GM23338 (cell line): ENCODE results near the gene MBNL1. TPM values are rescaled to one million over a fixed set of nuclear protein-coding genes. Genes with fewer than 3 reads are reported as not detected.

Experiments
- ATAC-seq: fragments of 200-7000 bp; cut with Tn5 transposase; 3 replicates; pipeline ENCODE4 v1.9.1; 2020
- DNase-seq: peaks from one replicate; pipeline ENCODE4 v3.0.0-alpha.2; 2015; ENCODE audit warnings: low spot score
- H2AFZ ChIP-seq: fragments of 200-600 bp; sonication (generic); 2 replicates; pipeline ENCODE4 v1.8.0; 2016; ENCODE audit warnings: antibody characterized with exemption, mild to moderate bottlenecking, moderate library complexity
- H3F3A ChIP-seq: fragments of 200-600 bp; sonication (generic); replicated peaks from 2 replicates; pipeline ENCODE4 v1.8.0; 2017; ENCODE audit warnings: antibody characterized with exemption, mixed run types, low read depth
- H3K27ac ChIP-seq: fragments of 200-600 bp; sonication (generic); 2 replicates; pipeline ENCODE4 v1.6.1; 2016; ENCODE audit warnings: low read depth
- H3K27me3 ChIP-seq: fragments of 200-600 bp; sonication (generic); 2 replicates; pipeline ENCODE4 v1.8.0; 2016; ENCODE audit warnings: mild to moderate bottlenecking, mixed run types, moderate library complexity; ENCODE audit not compliant: insufficient read depth
- H3K36me3 ChIP-seq: fragments of 200-600 bp; sonication (generic); 2 replicates; pipeline ENCODE4 v1.8.0; 2016; ENCODE audit warnings: mild to moderate bottlenecking; ENCODE audit not compliant: insufficient read depth
- H3K4me1 ChIP-seq: fragments of 200-600 bp; sonication (generic); 2 replicates; pipeline ENCODE4 v1.8.0; 2016; ENCODE audit warnings: mild to moderate bottlenecking, moderate library complexity; ENCODE audit not compliant: insufficient read depth
- H3K4me2 ChIP-seq: fragments of 200-600 bp; sonication (generic); 2 replicates; pipeline ENCODE4 v1.7.1; 2017; ENCODE audit warnings: mixed run types
- H3K4me3 ChIP-seq: fragments of 200-600 bp; sonication (generic); 2 replicates; pipeline ENCODE4 v1.6.1; 2016; ENCODE audit warnings: mixed run types
- H3K79me2 ChIP-seq: fragments of 200-600 bp; sonication (generic); replicated peaks from 2 replicates; pipeline ENCODE4 v1.8.0; 2017; ENCODE audit warnings: mild to moderate bottlenecking; ENCODE audit not compliant: insufficient read depth
- H3K9me2 ChIP-seq: fragments of 200-600 bp; sonication (generic); 2 replicates; pipeline ENCODE4 v1.8.0; 2017; ENCODE audit not compliant: insufficient read depth
- H4K20me1 ChIP-seq: fragments of 200-600 bp; sonication (generic); replicated peaks from 2 replicates; pipeline ENCODE4 v1.8.0; 2017; ENCODE audit warnings: mild to moderate bottlenecking; ENCODE audit not compliant: insufficient read depth
- H3K27ac Mint-ChIP-seq: 2 replicates; pipeline ENCODE4 v1.8.0; 2020; ENCODE audit warnings: inconsistent platforms, mild to moderate bottlenecking, moderate library complexity, mixed read lengths
- H3K27me3 Mint-ChIP-seq: 3 replicates; pipeline ENCODE4 v1.8.0; 2022; ENCODE audit warnings: low read depth, mild to moderate bottlenecking, moderate library complexity, mixed read lengths, inconsistent platforms; ENCODE audit not compliant: insufficient read depth, poor library complexity
- H3K36me3 Mint-ChIP-seq: 3 replicates; pipeline ENCODE4 v1.8.0; 2021; ENCODE audit warnings: low read depth, mild to moderate bottlenecking, inconsistent platforms, moderate library complexity, mixed read lengths
- H3K4me1 Mint-ChIP-seq: 3 replicates; pipeline ENCODE4 v1.8.0; 2020; ENCODE audit warnings: mild to moderate bottlenecking, inconsistent platforms, mixed read lengths
- H3K4me3 Mint-ChIP-seq: 3 replicates; pipeline ENCODE4 v1.8.0; 2021; ENCODE audit warnings: moderate library complexity, mild to moderate bottlenecking, inconsistent platforms, mixed read lengths
- H3K9me3 Mint-ChIP-seq: 3 replicates; pipeline ENCODE4 v1.8.0; 2020; ENCODE audit warnings: moderate library complexity, mild to moderate bottlenecking, inconsistent platforms, mixed read lengths
- CREB1 ChIP-seq: fragments of 250-450 bp; sonication (Bioruptor Pico); IDR thresholded peaks from 2 replicates; pipeline ENCODE4 v1.5.0; 2020; ENCODE audit warnings: low read depth, mild to moderate bottlenecking, moderate library complexity
- EZH2 ChIP-seq: fragments of 200-600 bp; sonication (generic); IDR thresholded peaks from one replicate; pipeline ENCODE4 v1.8.0; 2017; ENCODE audit warnings: antibody characterized with exemption, mild to moderate bottlenecking, low read depth; ENCODE audit not compliant: unreplicated experiment
- EZH2phosphoT487 ChIP-seq: fragments of 200-600 bp; sonication (generic); IDR thresholded peaks from one replicate; pipeline ENCODE4 v1.8.1; 2018; ENCODE audit warnings: antibody characterized with exemption; ENCODE audit not compliant: unreplicated experiment
- JUNB ChIP-seq: IDR thresholded peaks from one replicate; pipeline ENCODE4 v1.6.1; 2016; ENCODE audit warnings: antibody characterized with exemption; ENCODE audit not compliant: unreplicated experiment
- NANOG ChIP-seq: IDR thresholded peaks from 2 replicates; pipeline ENCODE4 v1.6.1; 2016; ENCODE audit warnings: antibody characterized with exemption, borderline replicate concordance
- POLR2AphosphoS5 ChIP-seq: IDR thresholded peaks from 2 replicates; pipeline ENCODE4 v1.6.1; 2016; ENCODE audit warnings: antibody characterized with exemption, low read depth
- STAT1 ChIP-seq: IDR thresholded peaks from one replicate; pipeline ENCODE4 v1.6.1; 2016; ENCODE audit warnings: antibody characterized with exemption; ENCODE audit not compliant: unreplicated experiment
- ZNF114 ChIP-seq: fragments of 250-450 bp; sonication (Bioruptor Pico); IDR thresholded peaks from 2 replicates; pipeline ENCODE4 v1.5.0; 2020; ENCODE audit warnings: mild to moderate bottlenecking, moderate library complexity
- ZNF331 ChIP-seq: fragments of 250-450 bp; sonication (Bioruptor Pico); IDR thresholded peaks from 2 replicates; pipeline ENCODE4 v1.5.0; 2020; ENCODE audit warnings: low read depth, mild to moderate bottlenecking, moderate library complexity
- polyA plus RNA-seq: library from polyadenylated mRNA; unstranded; fragments of >200 nt; fragmentation: Nextera tagmentation; extraction: Ambion mirVana; gene quantifications from 2 replicates; pipeline ENCODE4 v1.2.1, GENCODE V29; 2016
- total RNA-seq: library from RNA; depleted of rRNA; stranded (reverse); fragments of >200 nt; shearing (Covaris generic); gene quantifications from 2 replicates; pipeline ENCODE4 v1.2.3, GENCODE V29; 2014
- TF ChIP-seq, protein P1 (sequence below): fragments of 250-450 bp; sonication (Bioruptor Pico); IDR thresholded peaks from 2 replicates; pipeline ENCODE4 v1.5.0; 2020; ENCODE audit warnings: mild to moderate bottlenecking, moderate library complexity
- TF ChIP-seq, protein P2 (sequence below): IDR thresholded peaks from 2 replicates; pipeline ENCODE4 v1.6.1; 2016; ENCODE audit warnings: antibody characterized with exemption
- TF ChIP-seq, protein P3 (sequence below), 2 experiments: fragments of 200-600 bp in 1 of 2; sonication (generic) in 1 of 2; conservative IDR thresholded peaks; 2 replicates each; pipeline versions ENCODE4 v1.5.1 to v1.6.1; 2016 to 2017; ENCODE audit warnings: antibody characterized with exemption in 2 of 2, low read depth in 2 of 2, mild to moderate bottlenecking in 2 of 2, moderate library complexity in 1 of 2
- TF ChIP-seq, protein P4 (sequence below): IDR thresholded peaks from one replicate; pipeline ENCODE4 v1.6.1; 2018; ENCODE audit warnings: antibody characterized with exemption; ENCODE audit not compliant: unreplicated experiment

MBNL1 gene
- total and polyA plus RNA-seq, 2 experiments from 2014 or later = 9.4 to 23.2 TPM

DNA sequence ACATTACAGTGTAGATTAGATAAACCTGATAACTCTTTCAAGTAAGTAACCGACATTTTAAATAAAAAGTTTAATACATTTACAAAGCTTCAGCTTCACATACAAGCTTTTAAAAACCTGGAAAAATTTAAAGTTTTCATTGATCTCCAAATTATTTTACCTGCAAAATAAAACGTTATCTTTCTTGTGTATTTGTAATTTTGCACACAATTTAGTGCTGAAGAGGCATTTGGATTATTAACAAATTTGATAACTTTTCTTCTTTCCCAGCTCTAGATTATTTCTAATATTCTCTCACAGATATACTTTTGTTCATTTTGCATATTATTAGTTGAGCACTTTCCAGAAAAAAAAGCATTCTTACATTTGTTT lies 24.2 kb upstream of the MBNL1 start:
- DNase-seq (no peak), ATAC-seq (no peak)
- no peaks in the 10 kb centered on the region for H3K27me3 ChIP-seq
- no peaks in the 10 kb centered on the region; the same call in 1 of the 2 replicates for H3K9me2 ChIP-seq
- H2AFZ ChIP-seq = no peak overlapping the region
- H3K79me2 ChIP-seq = no peaks in the 10 kb centered on the region
- H3K4me1 ChIP-seq = no peaks in the 10 kb centered on the region
- no peak overlapping the region for H3K27ac Mint-ChIP-seq
- H4K20me1 ChIP-seq = no peaks in the 10 kb centered on the region
- H3K4me3 ChIP-seq = no peak overlapping the region
- H3K4me3 Mint-ChIP-seq = no peak overlapping the region
- TF ChIP-seq, protein P1, sequence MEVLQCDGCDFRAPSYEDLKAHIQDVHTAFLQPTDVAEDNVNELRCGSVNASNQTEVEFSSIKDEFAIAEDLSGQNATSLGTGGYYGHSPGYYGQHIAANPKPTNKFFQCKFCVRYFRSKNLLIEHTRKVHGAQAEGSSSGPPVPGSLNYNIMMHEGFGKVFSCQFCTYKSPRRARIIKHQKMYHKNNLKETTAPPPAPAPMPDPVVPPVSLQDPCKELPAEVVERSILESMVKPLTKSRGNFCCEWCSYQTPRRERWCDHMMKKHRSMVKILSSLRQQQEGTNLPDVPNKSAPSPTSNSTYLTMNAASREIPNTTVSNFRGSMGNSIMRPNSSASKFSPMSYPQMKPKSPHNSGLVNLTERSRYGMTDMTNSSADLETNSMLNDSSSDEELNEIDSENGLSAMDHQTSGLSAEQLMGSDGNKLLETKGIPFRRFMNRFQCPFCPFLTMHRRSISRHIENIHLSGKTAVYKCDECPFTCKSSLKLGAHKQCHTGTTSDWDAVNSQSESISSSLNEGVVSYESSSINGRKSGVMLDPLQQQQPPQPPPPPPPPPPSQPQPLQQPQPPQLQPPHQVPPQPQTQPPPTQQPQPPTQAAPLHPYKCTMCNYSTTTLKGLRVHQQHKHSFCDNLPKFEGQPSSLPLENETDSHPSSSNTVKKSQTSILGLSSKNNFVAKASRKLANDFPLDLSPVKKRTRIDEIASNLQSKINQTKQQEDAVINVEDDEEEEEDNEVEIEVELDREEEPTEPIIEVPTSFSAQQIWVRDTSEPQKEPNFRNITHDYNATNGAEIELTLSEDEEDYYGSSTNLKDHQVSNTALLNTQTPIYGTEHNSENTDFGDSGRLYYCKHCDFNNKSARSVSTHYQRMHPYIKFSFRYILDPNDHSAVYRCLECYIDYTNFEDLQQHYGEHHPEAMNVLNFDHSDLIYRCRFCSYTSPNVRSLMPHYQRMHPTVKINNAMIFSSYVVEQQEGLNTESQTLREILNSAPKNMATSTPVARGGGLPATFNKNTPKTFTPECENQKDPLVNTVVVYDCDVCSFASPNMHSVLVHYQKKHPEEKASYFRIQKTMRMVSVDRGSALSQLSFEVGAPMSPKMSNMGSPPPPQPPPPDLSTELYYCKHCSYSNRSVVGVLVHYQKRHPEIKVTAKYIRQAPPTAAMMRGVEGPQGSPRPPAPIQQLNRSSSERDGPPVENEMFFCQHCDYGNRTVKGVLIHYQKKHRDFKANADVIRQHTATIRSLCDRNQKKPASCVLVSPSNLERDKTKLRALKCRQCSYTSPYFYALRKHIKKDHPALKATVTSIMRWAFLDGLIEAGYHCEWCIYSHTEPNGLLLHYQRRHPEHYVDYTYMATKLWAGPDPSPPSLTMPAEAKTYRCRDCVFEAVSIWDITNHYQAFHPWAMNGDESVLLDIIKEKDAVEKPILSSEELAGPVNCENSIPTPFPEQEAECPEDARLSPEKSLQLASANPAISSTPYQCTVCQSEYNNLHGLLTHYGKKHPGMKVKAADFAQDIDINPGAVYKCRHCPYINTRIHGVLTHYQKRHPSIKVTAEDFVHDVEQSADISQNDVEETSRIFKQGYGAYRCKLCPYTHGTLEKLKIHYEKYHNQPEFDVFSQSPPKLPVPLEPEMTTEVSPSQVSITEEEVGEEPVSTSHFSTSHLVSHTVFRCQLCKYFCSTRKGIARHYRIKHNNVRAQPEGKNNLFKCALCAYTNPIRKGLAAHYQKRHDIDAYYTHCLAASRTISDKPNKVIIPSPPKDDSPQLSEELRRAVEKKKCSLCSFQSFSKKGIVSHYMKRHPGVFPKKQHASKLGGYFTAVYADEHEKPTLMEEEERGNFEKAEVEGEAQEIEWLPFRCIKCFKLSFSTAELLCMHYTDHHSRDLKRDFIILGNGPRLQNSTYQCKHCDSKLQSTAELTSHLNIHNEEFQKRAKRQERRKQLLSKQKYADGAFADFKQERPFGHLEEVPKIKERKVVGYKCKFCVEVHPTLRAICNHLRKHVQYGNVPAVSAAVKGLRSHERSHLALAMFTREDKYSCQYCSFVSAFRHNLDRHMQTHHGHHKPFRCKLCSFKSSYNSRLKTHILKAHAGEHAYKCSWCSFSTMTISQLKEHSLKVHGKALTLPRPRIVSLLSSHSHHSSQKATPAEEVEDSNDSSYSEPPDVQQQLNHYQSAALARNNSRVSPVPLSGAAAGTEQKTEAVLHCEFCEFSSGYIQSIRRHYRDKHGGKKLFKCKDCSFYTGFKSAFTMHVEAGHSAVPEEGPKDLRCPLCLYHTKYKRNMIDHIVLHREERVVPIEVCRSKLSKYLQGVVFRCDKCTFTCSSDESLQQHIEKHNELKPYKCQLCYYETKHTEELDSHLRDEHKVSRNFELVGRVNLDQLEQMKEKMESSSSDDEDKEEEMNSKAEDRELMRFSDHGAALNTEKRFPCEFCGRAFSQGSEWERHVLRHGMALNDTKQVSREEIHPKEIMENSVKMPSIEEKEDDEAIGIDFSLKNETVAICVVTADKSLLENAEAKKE (CRISPR knock-in tag) = no peak
- TF ChIP-seq POLR2AphosphoS5 (no peak), JUNB (no peak), EZH2phosphoT487 (no peak), EZH2 (no peak), ZNF114 (no peak), CREB1 (no peak), STAT1 (no peak), ZNF331 (no peak), NANOG (no peak)
- TF ChIP-seq, protein P2, sequence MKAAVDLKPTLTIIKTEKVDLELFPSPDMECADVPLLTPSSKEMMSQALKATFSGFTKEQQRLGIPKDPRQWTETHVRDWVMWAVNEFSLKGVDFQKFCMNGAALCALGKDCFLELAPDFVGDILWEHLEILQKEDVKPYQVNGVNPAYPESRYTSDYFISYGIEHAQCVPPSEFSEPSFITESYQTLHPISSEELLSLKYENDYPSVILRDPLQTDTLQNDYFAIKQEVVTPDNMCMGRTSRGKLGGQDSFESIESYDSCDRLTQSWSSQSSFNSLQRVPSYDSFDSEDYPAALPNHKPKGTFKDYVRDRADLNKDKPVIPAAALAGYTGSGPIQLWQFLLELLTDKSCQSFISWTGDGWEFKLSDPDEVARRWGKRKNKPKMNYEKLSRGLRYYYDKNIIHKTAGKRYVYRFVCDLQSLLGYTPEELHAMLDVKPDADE = no peak
- TF ChIP-seq, protein P3, sequence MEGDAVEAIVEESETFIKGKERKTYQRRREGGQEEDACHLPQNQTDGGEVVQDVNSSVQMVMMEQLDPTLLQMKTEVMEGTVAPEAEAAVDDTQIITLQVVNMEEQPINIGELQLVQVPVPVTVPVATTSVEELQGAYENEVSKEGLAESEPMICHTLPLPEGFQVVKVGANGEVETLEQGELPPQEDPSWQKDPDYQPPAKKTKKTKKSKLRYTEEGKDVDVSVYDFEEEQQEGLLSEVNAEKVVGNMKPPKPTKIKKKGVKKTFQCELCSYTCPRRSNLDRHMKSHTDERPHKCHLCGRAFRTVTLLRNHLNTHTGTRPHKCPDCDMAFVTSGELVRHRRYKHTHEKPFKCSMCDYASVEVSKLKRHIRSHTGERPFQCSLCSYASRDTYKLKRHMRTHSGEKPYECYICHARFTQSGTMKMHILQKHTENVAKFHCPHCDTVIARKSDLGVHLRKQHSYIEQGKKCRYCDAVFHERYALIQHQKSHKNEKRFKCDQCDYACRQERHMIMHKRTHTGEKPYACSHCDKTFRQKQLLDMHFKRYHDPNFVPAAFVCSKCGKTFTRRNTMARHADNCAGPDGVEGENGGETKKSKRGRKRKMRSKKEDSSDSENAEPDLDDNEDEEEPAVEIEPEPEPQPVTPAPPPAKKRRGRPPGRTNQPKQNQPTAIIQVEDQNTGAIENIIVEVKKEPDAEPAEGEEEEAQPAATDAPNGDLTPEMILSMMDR (conservative IDR thresholded peaks at IDR 0.05; ENCODE audit: low read depth in 2 of 2) = no peak
- TF ChIP-seq, protein P4, sequence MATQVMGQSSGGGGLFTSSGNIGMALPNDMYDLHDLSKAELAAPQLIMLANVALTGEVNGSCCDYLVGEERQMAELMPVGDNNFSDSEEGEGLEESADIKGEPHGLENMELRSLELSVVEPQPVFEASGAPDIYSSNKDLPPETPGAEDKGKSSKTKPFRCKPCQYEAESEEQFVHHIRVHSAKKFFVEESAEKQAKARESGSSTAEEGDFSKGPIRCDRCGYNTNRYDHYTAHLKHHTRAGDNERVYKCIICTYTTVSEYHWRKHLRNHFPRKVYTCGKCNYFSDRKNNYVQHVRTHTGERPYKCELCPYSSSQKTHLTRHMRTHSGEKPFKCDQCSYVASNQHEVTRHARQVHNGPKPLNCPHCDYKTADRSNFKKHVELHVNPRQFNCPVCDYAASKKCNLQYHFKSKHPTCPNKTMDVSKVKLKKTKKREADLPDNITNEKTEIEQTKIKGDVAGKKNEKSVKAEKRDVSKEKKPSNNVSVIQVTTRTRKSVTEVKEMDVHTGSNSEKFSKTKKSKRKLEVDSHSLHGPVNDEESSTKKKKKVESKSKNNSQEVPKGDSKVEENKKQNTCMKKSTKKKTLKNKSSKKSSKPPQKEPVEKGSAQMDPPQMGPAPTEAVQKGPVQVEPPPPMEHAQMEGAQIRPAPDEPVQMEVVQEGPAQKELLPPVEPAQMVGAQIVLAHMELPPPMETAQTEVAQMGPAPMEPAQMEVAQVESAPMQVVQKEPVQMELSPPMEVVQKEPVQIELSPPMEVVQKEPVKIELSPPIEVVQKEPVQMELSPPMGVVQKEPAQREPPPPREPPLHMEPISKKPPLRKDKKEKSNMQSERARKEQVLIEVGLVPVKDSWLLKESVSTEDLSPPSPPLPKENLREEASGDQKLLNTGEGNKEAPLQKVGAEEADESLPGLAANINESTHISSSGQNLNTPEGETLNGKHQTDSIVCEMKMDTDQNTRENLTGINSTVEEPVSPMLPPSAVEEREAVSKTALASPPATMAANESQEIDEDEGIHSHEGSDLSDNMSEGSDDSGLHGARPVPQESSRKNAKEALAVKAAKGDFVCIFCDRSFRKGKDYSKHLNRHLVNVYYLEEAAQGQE = no peak
- no peaks in the 10 kb centered on the region for H3K4me1 Mint-ChIP-seq
- H3K36me3 Mint-ChIP-seq = no peaks in the 10 kb centered on the region
- H3F3A ChIP-seq = no peaks in the 10 kb centered on the region
- no peaks in the 10 kb centered on the region for H3K36me3 ChIP-seq
- H3K27ac ChIP-seq = no peak overlapping the region
- H3K4me2 ChIP-seq = no peak overlapping the region
- no peaks in the 10 kb centered on the region for H3K9me3 Mint-ChIP-seq
- H3K27me3 Mint-ChIP-seq = no peaks in the 10 kb centered on the region
